OCI-LY7 (cell line): ENCODE data around the gene ZWINT. TPM values are rescaled to one million over a fixed set of nuclear protein-coding genes. Genes with fewer than 3 reads are reported as not detected.

Source experiments
- BruUV-seq: library from RNA; stranded (reverse); fragments of 400-500 nt; replicated peaks from 2 replicates; lab custom pipeline; 2021; lab: Mats Ljungman, UMichigan
- CTCF ChIA-PET: fragments of 300-600 bp; sonication (Branson Sonifier 250); formaldehyde crosslinking; loops from one replicate; lab custom pipeline; 2022; ENCODE audit warnings: antibody characterized with exemption; ENCODE audit not compliant: unreplicated experiment; lab: Charles Lee
- POLR2A ChIA-PET: fragments of 300-600 bp; sonication (Branson Sonifier 250); formaldehyde crosslinking; loops from one replicate; lab custom pipeline; 2022; ENCODE audit warnings: antibody characterized with exemption; lab: Charles Lee
- DNase-seq: peaks from one replicate; pipeline ENCODE4 v3.0.0-alpha.2; 2015; ENCODE audit warnings: low spot score
- H2AFZ ChIP-seq: fragments of 200-600 bp; sonication (generic), shearing (Covaris generic); 2 replicates; pipeline ENCODE4 v1.6.1; 2014; ENCODE audit warnings: mild to moderate bottlenecking, antibody characterized with exemption, low read length, moderate library complexity
- H3K27ac ChIP-seq: fragments of 200-600 bp; sonication (generic); 2 replicates; pipeline ENCODE4 v1.5.1; 2014; ENCODE audit warnings: mixed run types, low read depth, mild to moderate bottlenecking, moderate library complexity, low read length, inconsistent platforms; ENCODE audit not compliant: poor library complexity, severe bottlenecking
- H3K36me3 ChIP-seq: fragments of 200-600 bp; sonication (generic); 2 replicates; pipeline ENCODE4 v1.6.1; 2014; ENCODE audit warnings: mild to moderate bottlenecking, antibody characterized with exemption, low read length, moderate library complexity, mixed read lengths; ENCODE audit not compliant: insufficient read depth
- H3K4me1 ChIP-seq: fragments of 200-600 bp; sonication (generic); 2 replicates; pipeline ENCODE4 v1.5.1; 2014; ENCODE audit warnings: mild to moderate bottlenecking, low read length; ENCODE audit not compliant: insufficient read depth, poor library complexity, severe bottlenecking
- H3K4me2 ChIP-seq: fragments of 200-600 bp; sonication (generic); 2 replicates; pipeline ENCODE4 v1.6.1; 2014; ENCODE audit warnings: mild to moderate bottlenecking, low read length
- H3K4me3 ChIP-seq: fragments of 200-600 bp; sonication (generic); 2 replicates; pipeline ENCODE4 v1.5.1; 2014; ENCODE audit warnings: mild to moderate bottlenecking, low read depth, low read length; ENCODE audit not compliant: poor library complexity, severe bottlenecking
- H3K79me2 ChIP-seq: fragments of 200-600 bp; sonication (generic); 2 replicates; pipeline ENCODE4 v1.6.1; 2016; ENCODE audit warnings: low read depth, mild to moderate bottlenecking, low read length, moderate library complexity, mixed read lengths; ENCODE audit not compliant: insufficient read depth
- H3K9me2 ChIP-seq: fragments of 200-600 bp; sonication (generic); 2 replicates; pipeline ENCODE4 v1.6.1; 2016; ENCODE audit warnings: mild to moderate bottlenecking, low read length, mixed read lengths; ENCODE audit not compliant: insufficient read depth
- H3K9me3 ChIP-seq: fragments of 200-600 bp; sonication (generic); 2 replicates; pipeline ENCODE4 v1.6.1; 2014; ENCODE audit warnings: mild to moderate bottlenecking, mixed run types, low read length, mixed read lengths
- H4K20me1 ChIP-seq: fragments of 200-600 bp; sonication (generic); 2 replicates; pipeline ENCODE4 v1.6.1; 2014; ENCODE audit warnings: mild to moderate bottlenecking, antibody characterized with exemption, low read length, moderate library complexity, mixed read lengths; ENCODE audit not compliant: insufficient read depth
- CTCF ChIP-seq: fragments of 200-600 bp; sonication (generic); conservative IDR thresholded peaks from 2 replicates; pipeline ENCODE4 v1.5.1; 2014; ENCODE audit warnings: mild to moderate bottlenecking, antibody characterized with exemption, low read length, moderate library complexity, mixed read lengths
- EZH2phosphoT487 ChIP-seq: fragments of 200-600 bp; sonication (generic); IDR thresholded peaks from 2 replicates; pipeline ENCODE4 v1.6.1; 2018; ENCODE audit warnings: low read depth, borderline replicate concordance, mild to moderate bottlenecking, mixed run types, antibody characterized with exemption, low read length, moderate library complexity, mixed read lengths
- intact Hi-C: fragments of 100-400 bp; cut with micrococcal nuclease; formaldehyde crosslinking; loops from one replicate; pipeline ENCODE4 v1.10.0; 2022; ENCODE audit not compliant: unreplicated experiment
- total RNA-seq, 2 experiments: library from RNA; depleted of rRNA in 1 of 2; stranded (reverse); fragments of >200 nt in 1 of 2; shearing (Covaris generic) in 1 of 2; gene quantifications; 2 replicates each; pipeline ENCODE4 v1.2.3, GENCODE V29; 2014 to 2022

Gene ZWINT
- total RNA-seq, 2 experiments from 2014 or later: 115 to 220 TPM

DNA sequence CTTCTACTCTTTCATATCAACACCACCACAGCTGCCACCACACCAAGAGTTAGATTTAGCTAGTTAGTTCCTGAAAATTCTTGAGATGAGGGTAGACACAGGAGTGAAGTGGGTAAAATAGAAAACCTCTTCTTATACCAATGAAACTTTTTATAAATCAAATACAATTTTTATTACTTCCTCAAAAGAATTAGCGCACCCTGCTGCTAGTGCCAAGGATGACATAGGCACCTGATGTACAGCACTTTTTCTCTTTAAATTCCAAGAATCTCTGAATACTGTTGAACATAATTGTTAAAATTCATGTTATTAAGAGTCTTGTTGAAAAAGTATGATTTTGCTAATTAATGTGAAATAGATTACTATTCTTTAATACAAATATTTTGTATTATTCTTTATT lies 11.4 kb downstream of the ZWINT start:
- H3K9me3 ChIP-seq: no peaks in the 10 kb centered on the region
- no peak overlapping the region for H3K4me2 ChIP-seq
- peaks cover 4% of the 10 kb centered on the region for H3K4me1 ChIP-seq
- ChIA-PET CTCF (no interaction called here), POLR2A (interaction anchor here (0.6 to 3.6 kb wide), 3 partner anchors 12 to 83 kb away, joined by 3 to 26 read pairs (median 4); partner anchors contain the start of gene ZWINT)
- H3K79me2 ChIP-seq: no peaks in the 10 kb centered on the region
- H3K27ac ChIP-seq: no peak overlapping the region
- H3K9me2 ChIP-seq: no peaks in the 10 kb centered on the region; the same call in 1 of the 2 replicates
- H3K4me3 ChIP-seq: no peak overlapping the region
- peaks cover 21% of the 10 kb centered on the region for H3K36me3 ChIP-seq
- intact Hi-C loops: no loop called here
- H2AFZ ChIP-seq: no peak overlapping the region
- peak; percentile 25 for DNase-seq
- H4K20me1 ChIP-seq: no peaks in the 10 kb centered on the region
- BruUV-seq: no TSS peak
- no peak for TF ChIP-seq EZH2phosphoT487
- TF ChIP-seq CTCF: peak; percentile 70

DNA sequence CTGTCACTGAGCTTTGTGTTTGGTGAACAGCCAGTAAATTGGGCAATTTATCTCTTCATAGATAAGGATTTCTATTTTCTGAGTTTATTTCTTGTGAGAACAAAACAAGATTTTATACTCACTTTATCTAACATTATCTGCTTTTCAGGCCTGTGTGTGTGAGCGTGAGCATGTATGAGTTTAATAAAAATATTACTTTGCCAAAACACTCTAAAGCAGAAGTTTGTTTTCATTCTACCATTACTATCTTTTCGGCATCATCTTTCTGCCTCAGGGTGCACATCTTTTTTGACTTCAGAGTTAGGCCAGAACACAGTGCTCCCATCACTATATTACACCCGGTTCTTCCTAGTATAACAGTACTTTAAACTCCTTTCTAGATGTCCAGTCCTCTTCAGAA lies 13.0 kb downstream of the ZWINT start:
- Histone ChIP-seq H2AFZ (no peak overlapping the region), H3K4me1 (peaks cover 4% of the 10 kb centered on the region), H3K4me3 (no peak overlapping the region), H3K79me2 (no peaks in the 10 kb centered on the region), H3K27ac (no peak overlapping the region), H3K4me2 (no peak overlapping the region), H3K9me3 (no peaks in the 10 kb centered on the region), H3K36me3 (peaks cover 6% of the 10 kb centered on the region), H4K20me1 (no peaks in the 10 kb centered on the region), H3K9me2 (no peaks in the 10 kb centered on the region; the same call in 1 of the 2 replicates)
- no peak for DNase-seq
- no peak for TF ChIP-seq EZH2phosphoT487
- TF ChIP-seq CTCF: no peak
- CTCF ChIA-PET: no interaction called here
- BruUV-seq: no TSS peak
- intact Hi-C loops: no loop called here
- POLR2A ChIA-PET: interaction anchor here (1.4 to 1.5 kb wide), 2 partner anchors 12 to 13 kb away, joined by 4 to 5 read pairs; partner anchors contain the start of gene ZWINT

GRCh38 chr10:56346845-56347415 lies 14.1 kb downstream of the ZWINT start:
- Histone ChIP-seq H3K27ac (no peak overlapping the region), H3K79me2 (no peaks in the 10 kb centered on the region), H3K36me3 (no peaks in the 10 kb centered on the region), H3K4me2 (no peak overlapping the region), H3K9me3 (no peaks in the 10 kb centered on the region), H3K4me3 (no peak overlapping the region), H3K4me1 (peaks cover 4% of the 10 kb centered on the region), H4K20me1 (no peaks in the 10 kb centered on the region), H2AFZ (no peak overlapping the region), H3K9me2 (no peaks in the 10 kb centered on the region; the same call in 1 of the 2 replicates)
- ChIA-PET CTCF (no interaction called here), POLR2A (interaction anchor here (1.5 kb wide), 1 partner anchor 14 kb away, joined by 5 read pairs; the partner anchor contains the start of gene ZWINT)
- BruUV-seq: no TSS peak
- TF ChIP-seq EZH2phosphoT487 (no peak), CTCF (no peak)
- DNase-seq: no peak
- intact Hi-C loops: no loop called here
